ENCODE results near the gene CCDC167.

CCDC167 gene

DNA sequence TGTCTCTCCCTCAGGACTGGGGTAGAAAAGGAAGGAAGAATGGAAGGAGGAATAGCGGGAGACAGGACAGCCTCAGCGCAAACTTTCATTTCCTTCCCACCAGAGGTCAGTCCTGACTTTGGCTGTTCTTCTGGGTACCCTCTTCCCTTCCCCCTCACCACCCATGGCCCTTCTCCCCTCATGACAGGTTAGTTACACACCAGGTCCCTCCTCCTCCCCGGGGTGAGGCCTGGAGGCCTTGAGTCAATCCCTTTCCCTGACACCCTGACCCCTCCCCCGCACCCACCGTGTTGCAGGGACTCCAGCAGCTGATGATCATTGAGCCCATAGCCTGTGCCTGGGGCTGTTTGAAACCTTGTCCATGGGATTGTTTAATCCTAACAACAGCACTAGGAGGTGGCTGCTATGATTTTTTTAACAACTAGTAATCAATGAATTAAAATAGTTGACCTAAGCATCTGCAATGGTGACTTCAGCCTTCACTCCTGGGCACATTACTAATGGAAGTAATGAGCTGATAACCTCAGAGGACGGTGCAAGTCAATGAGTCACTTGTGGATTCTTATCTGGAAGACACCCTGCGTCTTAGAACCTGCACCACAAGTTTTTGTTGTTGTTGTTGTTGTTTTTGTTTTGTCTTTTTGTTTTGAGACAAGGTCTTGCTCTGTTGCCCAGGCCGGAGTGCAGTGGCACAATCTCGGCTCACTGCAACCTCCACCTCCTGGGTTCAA, 46.6 kb upstream of the CCDC167 start:
- no peaks in the 10 kb centered on the region for H3K9me3 ChIP-seq (ENCODE audit: control insufficient read depth, low read length)
- H3K23ac ChIP-seq (ENCODE audit: low read length in 2 of 2) = no peak overlapping the region
- H3K4me3 ChIP-seq (ENCODE audit: insufficient read depth in 1 of 2, low read depth in 1 of 2, low read length in 2 of 2) = no peak overlapping the region
- no peak overlapping the region for H3K4me2 ChIP-seq (ENCODE audit: low read length, poor library complexity, severe bottlenecking)
- no peak overlapping the region for H2BK15ac ChIP-seq (ENCODE audit: low read depth, poor library complexity, severe bottlenecking)
- 66% methylated on average over 8 of the region's 9 CpGs for WGBS
- no peak overlapping the region for H3K18ac ChIP-seq (ENCODE audit: low read depth in 1 of 2, low read length in 2 of 2)
- H2BK5ac ChIP-seq (ENCODE audit: low read depth, low read length, poor library complexity, severe bottlenecking) = no peak overlapping the region
- H3K14ac ChIP-seq (ENCODE audit: low read length in 2 of 2) = no peak overlapping the region
- no peak overlapping the region for H2BK120ac ChIP-seq (ENCODE audit: low read depth, low read length)
- H4K8ac ChIP-seq (ENCODE audit: low read length) = no peak overlapping the region
- no peak overlapping the region for H2AFZ ChIP-seq (ENCODE audit: low read depth, low read length)
- H2AK5ac ChIP-seq (ENCODE audit: low read length, severe bottlenecking) = no peak overlapping the region
- H3K9ac ChIP-seq (ENCODE audit: low read length) = no peak overlapping the region
- H3K79me1 ChIP-seq (replicated peaks; ENCODE audit: low read length, poor library complexity, severe bottlenecking) = no peaks in the 10 kb centered on the region
- H3K27ac ChIP-seq (ENCODE audit: low read length, poor library complexity, severe bottlenecking) = no peak overlapping the region
- no peak for DNase-seq
- H3K4me1 ChIP-seq (ENCODE audit: control insufficient read depth, insufficient read depth, low read depth, low read length) = peaks cover 8% of the 10 kb centered on the region
- H4K91ac ChIP-seq (ENCODE audit: low read length) = no peak overlapping the region
- H3K4ac ChIP-seq (ENCODE audit: low read depth in 1 of 2, low read length in 2 of 2) = no peak overlapping the region
- no peaks in the 10 kb centered on the region for H3K36me3 ChIP-seq (ENCODE audit: control insufficient read depth in 1 of 2, insufficient read depth in 2 of 2, low read depth in 1 of 2, low read length in 2 of 2)
- H3K27me3 ChIP-seq (ENCODE audit: control insufficient read depth in 1 of 2, insufficient read depth in 1 of 2, low read length in 2 of 2) = peaks cover 42 to 73% of the 10 kb centered on the region in 2 experiments
- no peak overlapping the region for H2BK12ac ChIP-seq (ENCODE audit: low read length in 2 of 2)

DNA sequence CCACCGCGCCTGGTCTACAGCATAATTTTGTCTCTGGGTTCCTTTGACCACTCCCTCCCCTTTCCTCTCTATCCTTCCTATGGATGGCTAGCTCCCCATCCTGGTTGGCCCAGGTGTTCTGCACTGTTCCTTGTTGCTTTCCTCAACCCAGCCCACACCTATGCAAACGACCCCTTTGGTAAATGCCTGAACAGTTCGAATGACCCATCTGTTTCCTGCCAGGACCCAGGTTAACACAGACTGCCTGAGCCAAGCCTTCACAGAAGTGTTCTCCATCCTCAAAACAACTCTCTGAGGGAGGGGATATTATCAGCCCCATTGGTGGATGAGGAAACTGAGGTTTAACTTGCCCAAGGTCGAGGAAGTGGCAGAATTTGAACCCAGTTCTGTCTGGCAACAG, 44.8 kb upstream of the CCDC167 start:
- Histone ChIP-seq H3K4me3 (ENCODE audit: insufficient read depth in 1 of 2, low read depth in 1 of 2, low read length in 2 of 2) (no peak overlapping the region), H3K23ac (ENCODE audit: low read length in 2 of 2) (no peak overlapping the region), H4K91ac (ENCODE audit: low read length) (no peak overlapping the region), H3K9me3 (ENCODE audit: control insufficient read depth, low read length) (no peaks in the 10 kb centered on the region), H3K4me2 (ENCODE audit: low read length, poor library complexity, severe bottlenecking) (no peak overlapping the region), H4K8ac (ENCODE audit: low read length) (no peak overlapping the region), H2BK12ac (ENCODE audit: low read length in 2 of 2) (no peak overlapping the region), H3K18ac (ENCODE audit: low read depth in 1 of 2, low read length in 2 of 2) (no peak overlapping the region), H2BK120ac (ENCODE audit: low read depth, low read length) (no peak overlapping the region), H2AK5ac (ENCODE audit: low read length, severe bottlenecking) (no peak overlapping the region), H3K27ac (ENCODE audit: low read length, poor library complexity, severe bottlenecking) (no peak overlapping the region), H3K4ac (ENCODE audit: low read depth in 1 of 2, low read length in 2 of 2) (no peak overlapping the region), H2BK5ac (ENCODE audit: low read depth, low read length, poor library complexity, severe bottlenecking) (no peak overlapping the region), H3K4me1 (ENCODE audit: control insufficient read depth, insufficient read depth, low read depth, low read length) (peaks cover 8% of the 10 kb centered on the region), H2AFZ (ENCODE audit: low read depth, low read length) (no peak overlapping the region), H3K9ac (ENCODE audit: low read length) (no peak overlapping the region), H3K36me3 (ENCODE audit: control insufficient read depth in 1 of 2, insufficient read depth in 2 of 2, low read depth in 1 of 2, low read length in 2 of 2) (no peaks in the 10 kb centered on the region), H3K14ac (ENCODE audit: low read length in 2 of 2) (no peak overlapping the region), H3K27me3 (ENCODE audit: control insufficient read depth in 1 of 2, insufficient read depth in 1 of 2, low read length in 2 of 2) (peaks cover 43 to 68% of the 10 kb centered on the region in 2 experiments), H3K79me1 (replicated peaks; ENCODE audit: low read length, poor library complexity, severe bottlenecking) (no peaks in the 10 kb centered on the region), H2BK15ac (ENCODE audit: low read depth, poor library complexity, severe bottlenecking) (no peak overlapping the region)
- no peak for DNase-seq
- 73% methylated on average over 5 of the region's 5 CpGs for WGBS

DNA sequence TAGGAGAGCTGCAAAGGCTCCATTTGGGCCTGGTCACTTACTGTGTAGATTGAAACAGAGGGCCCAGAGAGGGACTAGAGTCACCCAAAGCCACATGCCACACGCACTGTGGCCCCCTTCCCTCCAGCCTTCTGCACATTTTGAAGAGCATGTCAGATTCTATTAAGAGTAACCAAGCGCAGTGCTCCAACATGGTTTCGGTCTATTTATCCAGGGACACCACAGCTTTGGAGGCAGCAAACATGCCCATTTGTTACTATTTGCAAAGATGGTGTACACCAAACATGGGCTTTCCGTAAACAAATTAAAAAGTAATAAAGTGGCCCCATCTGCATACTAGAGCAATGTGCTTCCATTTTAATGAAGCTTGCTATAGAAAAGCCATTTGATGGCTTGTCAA, 43.7 kb upstream of the CCDC167 start:
- peaks cover 52 to 69% of the 10 kb centered on the region in 2 experiments for H3K27me3 ChIP-seq (ENCODE audit: control insufficient read depth in 1 of 2, insufficient read depth in 1 of 2, low read length in 2 of 2)
- no peak overlapping the region for H4K8ac ChIP-seq (ENCODE audit: low read length)
- H2BK5ac ChIP-seq (ENCODE audit: low read depth, low read length, poor library complexity, severe bottlenecking) = no peak overlapping the region

DNA sequence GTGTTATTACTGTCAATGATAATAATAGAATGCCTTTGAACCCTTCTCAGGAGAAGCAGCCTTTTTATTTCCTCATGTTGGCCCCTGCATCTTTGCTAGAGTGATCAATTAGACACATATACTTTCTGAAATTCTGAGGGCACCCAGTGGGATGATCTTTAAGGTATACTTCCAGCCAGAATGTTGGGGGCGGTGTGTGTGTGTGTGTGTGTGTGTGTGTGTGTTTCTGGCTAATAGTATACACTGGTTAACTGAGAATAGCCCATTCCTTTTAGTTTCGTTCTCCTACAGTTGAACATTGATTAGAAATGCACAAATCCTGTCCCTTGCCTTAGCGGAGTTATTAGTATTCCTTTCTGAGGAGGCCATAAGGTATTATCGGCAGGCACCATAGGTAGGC, 41.7 kb upstream of the CCDC167 start:
- peaks cover 4% of the 10 kb centered on the region for H3K4me1 ChIP-seq (ENCODE audit: control insufficient read depth, insufficient read depth, low read depth, low read length)
- H3K27ac ChIP-seq (ENCODE audit: low read length, poor library complexity, severe bottlenecking) = no peak overlapping the region
- no peak overlapping the region for H3K4me3 ChIP-seq (ENCODE audit: insufficient read depth in 1 of 2, low read depth in 1 of 2, low read length in 2 of 2)
- no peaks in the 10 kb centered on the region for H3K9me3 ChIP-seq (ENCODE audit: control insufficient read depth, low read length)
- H3K36me3 ChIP-seq (ENCODE audit: control insufficient read depth in 1 of 2, insufficient read depth in 2 of 2, low read depth in 1 of 2, low read length in 2 of 2) = no peaks in the 10 kb centered on the region
- H2BK12ac ChIP-seq (ENCODE audit: low read length in 2 of 2) = no peak overlapping the region
- no peak overlapping the region for H2BK120ac ChIP-seq (ENCODE audit: low read depth, low read length)
- H2AK5ac ChIP-seq (ENCODE audit: low read length, severe bottlenecking) = no peak overlapping the region
- no peaks in the 10 kb centered on the region for H3K79me1 ChIP-seq (replicated peaks; ENCODE audit: low read length, poor library complexity, severe bottlenecking)
- no peak overlapping the region for H4K91ac ChIP-seq (ENCODE audit: low read length)
- no peak overlapping the region for H3K14ac ChIP-seq (ENCODE audit: low read length in 2 of 2)
- H2AFZ ChIP-seq (ENCODE audit: low read depth, low read length) = no peak overlapping the region
- H3K27me3 ChIP-seq (ENCODE audit: control insufficient read depth in 1 of 2, insufficient read depth in 1 of 2, low read length in 2 of 2) = peaks cover 70 to 80% of the 10 kb centered on the region in 2 experiments
- H3K9ac ChIP-seq (ENCODE audit: low read length) = no peak overlapping the region
- H4K8ac ChIP-seq (ENCODE audit: low read length) = no peak overlapping the region
- no peak overlapping the region for H3K4ac ChIP-seq (ENCODE audit: low read depth in 1 of 2, low read length in 2 of 2)
- DNase-seq = no peak
- H3K23ac ChIP-seq (ENCODE audit: low read length in 2 of 2) = no peak overlapping the region
- WGBS = 93% methylated on average over 4 of the region's 4 CpGs
- no peak overlapping the region for H2BK5ac ChIP-seq (ENCODE audit: low read depth, low read length, poor library complexity, severe bottlenecking)
- H3K18ac ChIP-seq (ENCODE audit: low read depth in 1 of 2, low read length in 2 of 2) = no peak overlapping the region
- no peak overlapping the region for H3K4me2 ChIP-seq (ENCODE audit: low read length, poor library complexity, severe bottlenecking)
- H2BK15ac ChIP-seq (ENCODE audit: low read depth, poor library complexity, severe bottlenecking) = no peak overlapping the region

More for the DNA sequence above, 43.7 kb upstream of the CCDC167 start:
- H3K18ac ChIP-seq (ENCODE audit: low read depth in 1 of 2, low read length in 2 of 2) = no peak overlapping the region
- H2AFZ ChIP-seq (ENCODE audit: low read depth, low read length) = no peak overlapping the region
- no peak overlapping the region for H3K23ac ChIP-seq (ENCODE audit: low read length in 2 of 2)
- no peak overlapping the region for H3K4me2 ChIP-seq (ENCODE audit: low read length, poor library complexity, severe bottlenecking)
- H3K79me1 ChIP-seq (replicated peaks; ENCODE audit: low read length, poor library complexity, severe bottlenecking) = no peaks in the 10 kb centered on the region
- peaks cover 8% of the 10 kb centered on the region for H3K4me1 ChIP-seq (ENCODE audit: control insufficient read depth, insufficient read depth, low read depth, low read length)
- H3K14ac ChIP-seq (ENCODE audit: low read length in 2 of 2) = no peak overlapping the region
- H3K4me3 ChIP-seq (ENCODE audit: insufficient read depth in 1 of 2, low read depth in 1 of 2, low read length in 2 of 2) = no peak overlapping the region
- H3K4ac ChIP-seq (ENCODE audit: low read depth in 1 of 2, low read length in 2 of 2) = no peak overlapping the region
- H3K9me3 ChIP-seq (ENCODE audit: control insufficient read depth, low read length) = no peaks in the 10 kb centered on the region
- 73% methylated on average over 4 of the region's 4 CpGs for WGBS
- H2AK5ac ChIP-seq (ENCODE audit: low read length, severe bottlenecking) = no peak overlapping the region
- no peak overlapping the region for H4K91ac ChIP-seq (ENCODE audit: low read length)
- H2BK120ac ChIP-seq (ENCODE audit: low read depth, low read length) = no peak overlapping the region
- no peak overlapping the region for H2BK12ac ChIP-seq (ENCODE audit: low read length in 2 of 2)
- H3K36me3 ChIP-seq (ENCODE audit: control insufficient read depth in 1 of 2, insufficient read depth in 2 of 2, low read depth in 1 of 2, low read length in 2 of 2) = no peaks in the 10 kb centered on the region
- no peak for DNase-seq
- no peak overlapping the region for H3K27ac ChIP-seq (ENCODE audit: low read length, poor library complexity, severe bottlenecking)
- H3K9ac ChIP-seq (ENCODE audit: low read length) = no peak overlapping the region
- H2BK15ac ChIP-seq (ENCODE audit: low read depth, poor library complexity, severe bottlenecking) = no peak overlapping the region
